ENCODE measurements around the gene FAM131C.
A peak's percentile ranks its signal among the peaks of the same experiment; 100 is the strongest.
"Not testable (repeated sequence)": the region's sequence is repeated elsewhere in the genome, so short reads cannot be mapped to it uniquely, and the experiment has no call there.

FAM131C gene

GRCh38 chr1:16038620-16038912 lies 34.9 kb downstream of the FAM131C start:
- H2AFZ ChIP-seq (ENCODE audit: low read depth, low read length) = no peak overlapping the region
- H3K4me1 ChIP-seq (ENCODE audit: low read length) = peaks cover 2% of the 10 kb centered on the region; the same call in 1 of the 2 replicates
- no peaks in the 10 kb centered on the region for H3K36me3 ChIP-seq (replicated peaks; ENCODE audit: low read depth, low read length)
- no peaks in the 10 kb centered on the region; the same call in 1 of the 2 replicates for H3K27me3 ChIP-seq (ENCODE audit: low read depth, low read length)
- no peak overlapping the region for H3K4me2 ChIP-seq (ENCODE audit: low read length)
- H3K9ac ChIP-seq (ENCODE audit: low read length) = no peak overlapping the region
- no peak overlapping the region for H3K4me3 ChIP-seq (ENCODE audit: low read length)
- no peaks in the 10 kb centered on the region for H4K20me1 ChIP-seq (ENCODE audit: insufficient read depth, low read length)
- H3K9me3 ChIP-seq (ENCODE audit: insufficient read depth, low read length) = no peaks in the 10 kb centered on the region
- TF ChIP-seq EZH2phosphoT487 (IDR thresholded peaks at IDR 0.05; ENCODE audit: low read depth) (no peak), CTCF (IDR thresholded peaks at IDR 0.05; ENCODE audit: low read depth, low read length) (no peak)
- H3K79me2 ChIP-seq (ENCODE audit: low read length) = no peaks in the 10 kb centered on the region
- no peak overlapping the region for H3K27ac ChIP-seq (ENCODE audit: low read length)

GRCh38 chr1:16036461-16036860 lies 37.0 kb downstream of the FAM131C start:
- not testable (repeated sequence) for H3K79me2 ChIP-seq (ENCODE audit: low read length); H3K4me1 ChIP-seq (ENCODE audit: low read length); H3K36me3 ChIP-seq (replicated peaks; ENCODE audit: low read depth, low read length); H2AFZ ChIP-seq (ENCODE audit: low read depth, low read length); H3K4me2 ChIP-seq (ENCODE audit: low read length); H3K9ac ChIP-seq (ENCODE audit: low read length); H4K20me1 ChIP-seq (ENCODE audit: insufficient read depth, low read length); H3K27me3 ChIP-seq (ENCODE audit: low read depth, low read length); H3K4me3 ChIP-seq (ENCODE audit: low read length); H3K27ac ChIP-seq (ENCODE audit: low read length); H3K9me3 ChIP-seq (ENCODE audit: insufficient read depth, low read length)

GRCh38 chr1:16033103-16033632 lies 40.3 kb downstream of the FAM131C start:
- H3K9ac ChIP-seq (ENCODE audit: low read length); H3K36me3 ChIP-seq (replicated peaks; ENCODE audit: low read depth, low read length); H3K27me3 ChIP-seq (ENCODE audit: low read depth, low read length); H2AFZ ChIP-seq (ENCODE audit: low read depth, low read length); H4K20me1 ChIP-seq (ENCODE audit: insufficient read depth, low read length); H3K79me2 ChIP-seq (ENCODE audit: low read length); H3K27ac ChIP-seq (ENCODE audit: low read length); H3K9me3 ChIP-seq (ENCODE audit: insufficient read depth, low read length); H3K4me1 ChIP-seq (ENCODE audit: low read length); H3K4me2 ChIP-seq (ENCODE audit: low read length); H3K4me3 ChIP-seq (ENCODE audit: low read length): not testable (repeated sequence)

- no peak overlapping the region for H3K4me3 ChIP-seq (ENCODE audit: low read length)
- no peaks in the 10 kb centered on the region for H3K9me3 ChIP-seq (ENCODE audit: insufficient read depth, low read length)
- H3K79me2 ChIP-seq (ENCODE audit: low read length) = no peaks in the 10 kb centered on the region
- no peaks in the 10 kb centered on the region for H3K36me3 ChIP-seq (replicated peaks; ENCODE audit: low read depth, low read length)
- no peak overlapping the region for H3K9ac ChIP-seq (ENCODE audit: low read length)
- H3K4me1 ChIP-seq (ENCODE audit: low read length) = peaks cover 2% of the 10 kb centered on the region; the same call in 1 of the 2 replicates
- H3K4me2 ChIP-seq (ENCODE audit: low read length) = no peak overlapping the region
- H3K27me3 ChIP-seq (ENCODE audit: low read depth, low read length) = 0 out of 2 replicates have a peak, but pooled peaks cover 4% of the 10 kb centered on the region
- no peak overlapping the region for H2AFZ ChIP-seq (ENCODE audit: low read depth, low read length)
- TF ChIP-seq EZH2phosphoT487 (IDR thresholded peaks at IDR 0.05; ENCODE audit: low read depth) (no peak), CTCF (IDR thresholded peaks at IDR 0.05; ENCODE audit: low read depth, low read length) (peak; percentile 42)
- H4K20me1 ChIP-seq (ENCODE audit: insufficient read depth, low read length) = no peaks in the 10 kb centered on the region
- H3K27ac ChIP-seq (ENCODE audit: low read length) = no peak overlapping the region
Measured at GRCh38 chr1:16032388-16033102, 40.9 kb downstream of the FAM131C start.

GRCh38 chr1:16031551-16031950 lies 41.9 kb downstream of the FAM131C start:
- Histone ChIP-seq H4K20me1 (ENCODE audit: insufficient read depth, low read length) (no peaks in the 10 kb centered on the region), H3K4me2 (ENCODE audit: low read length) (no peak overlapping the region), H3K27me3 (ENCODE audit: low read depth, low read length) (0 out of 2 replicates have a peak, but pooled peaks cover 4% of the 10 kb centered on the region), H3K27ac (ENCODE audit: low read length) (no peak overlapping the region), H3K4me3 (ENCODE audit: low read length) (no peak overlapping the region), H3K9ac (ENCODE audit: low read length) (no peak overlapping the region), H3K4me1 (ENCODE audit: low read length) (peaks cover 2% of the 10 kb centered on the region; the same call in 1 of the 2 replicates), H3K9me3 (ENCODE audit: insufficient read depth, low read length) (no peaks in the 10 kb centered on the region), H3K79me2 (ENCODE audit: low read length) (no peaks in the 10 kb centered on the region), H2AFZ (ENCODE audit: low read depth, low read length) (no peak overlapping the region), H3K36me3 (replicated peaks; ENCODE audit: low read depth, low read length) (no peaks in the 10 kb centered on the region)
- TF ChIP-seq EZH2phosphoT487 (IDR thresholded peaks at IDR 0.05; ENCODE audit: low read depth) (no peak), CTCF (IDR thresholded peaks at IDR 0.05; ENCODE audit: low read depth, low read length) (no peak)

All from OCI-LY3 (cell line).